PC-9 (cell line): ENCODE measurements around the gene APOM.

Experiments used
- EZH2 ChIP-seq: fragments of 200-600 bp; sonication (generic); IDR thresholded peaks from 2 replicates; pipeline ENCODE4 v1.8.0; 2017; ENCODE audit warnings: antibody characterized with exemption, low read depth
- TF ChIP-seq, protein P1 (sequence below): fragments of 200-600 bp; sonication (generic); conservative IDR thresholded peaks from 2 replicates; pipeline ENCODE4 v1.6.1; 2017; ENCODE audit warnings: mixed run types, antibody characterized with exemption, mild to moderate bottlenecking, moderate library complexity

DNA sequence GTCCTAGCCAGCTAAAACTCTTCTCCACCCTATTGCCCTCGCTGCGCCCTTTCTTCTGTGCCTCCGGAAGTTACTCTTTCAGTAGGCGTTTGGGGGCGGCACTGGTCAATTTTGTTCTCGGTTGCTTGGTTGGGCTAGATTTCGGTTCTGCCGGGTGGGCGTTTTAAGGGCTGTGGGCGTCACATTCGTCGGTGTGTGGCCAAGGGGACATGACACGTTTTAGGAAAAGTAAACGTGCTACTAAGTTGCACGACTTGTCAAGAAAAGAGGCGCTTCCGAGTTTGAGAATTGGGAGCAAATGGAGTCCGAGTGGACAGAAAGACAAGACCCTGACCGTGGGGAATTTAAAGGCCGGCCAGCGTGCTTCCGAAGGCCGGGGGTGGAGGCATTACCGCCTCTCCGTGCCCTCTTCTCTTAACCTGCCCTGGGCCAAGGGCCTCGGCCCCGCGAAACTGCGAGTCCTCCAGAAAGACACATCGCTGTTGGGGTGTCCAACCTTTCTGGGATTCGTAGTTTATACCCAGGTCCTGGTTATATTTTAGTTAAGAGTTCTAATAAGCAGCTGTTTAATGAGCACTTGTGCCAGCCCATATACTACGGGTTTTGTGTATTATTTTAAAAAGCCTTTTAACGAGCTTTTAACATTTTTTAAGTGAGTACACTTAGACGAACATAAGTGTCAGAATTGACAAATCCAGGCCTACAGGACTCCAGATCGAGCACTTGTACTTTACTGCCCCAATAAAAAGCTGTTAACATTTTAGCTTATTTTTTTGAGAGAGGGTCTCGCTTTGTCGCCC is 2.6 kb upstream of the APOM start:
- TF ChIP-seq, protein P1, sequence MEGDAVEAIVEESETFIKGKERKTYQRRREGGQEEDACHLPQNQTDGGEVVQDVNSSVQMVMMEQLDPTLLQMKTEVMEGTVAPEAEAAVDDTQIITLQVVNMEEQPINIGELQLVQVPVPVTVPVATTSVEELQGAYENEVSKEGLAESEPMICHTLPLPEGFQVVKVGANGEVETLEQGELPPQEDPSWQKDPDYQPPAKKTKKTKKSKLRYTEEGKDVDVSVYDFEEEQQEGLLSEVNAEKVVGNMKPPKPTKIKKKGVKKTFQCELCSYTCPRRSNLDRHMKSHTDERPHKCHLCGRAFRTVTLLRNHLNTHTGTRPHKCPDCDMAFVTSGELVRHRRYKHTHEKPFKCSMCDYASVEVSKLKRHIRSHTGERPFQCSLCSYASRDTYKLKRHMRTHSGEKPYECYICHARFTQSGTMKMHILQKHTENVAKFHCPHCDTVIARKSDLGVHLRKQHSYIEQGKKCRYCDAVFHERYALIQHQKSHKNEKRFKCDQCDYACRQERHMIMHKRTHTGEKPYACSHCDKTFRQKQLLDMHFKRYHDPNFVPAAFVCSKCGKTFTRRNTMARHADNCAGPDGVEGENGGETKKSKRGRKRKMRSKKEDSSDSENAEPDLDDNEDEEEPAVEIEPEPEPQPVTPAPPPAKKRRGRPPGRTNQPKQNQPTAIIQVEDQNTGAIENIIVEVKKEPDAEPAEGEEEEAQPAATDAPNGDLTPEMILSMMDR = no peak; the same call in 1 of the 2 replicates
- no peak for TF ChIP-seq EZH2
